ENCODE results near the gene PRMT9. TPM values are rescaled to one million over a fixed set of nuclear protein-coding genes. Genes with fewer than 3 reads are reported as not detected.

PRMT9 gene
- total RNA-seq, 1 experiment from 2014 or later = 10.5 TPM

DNA sequence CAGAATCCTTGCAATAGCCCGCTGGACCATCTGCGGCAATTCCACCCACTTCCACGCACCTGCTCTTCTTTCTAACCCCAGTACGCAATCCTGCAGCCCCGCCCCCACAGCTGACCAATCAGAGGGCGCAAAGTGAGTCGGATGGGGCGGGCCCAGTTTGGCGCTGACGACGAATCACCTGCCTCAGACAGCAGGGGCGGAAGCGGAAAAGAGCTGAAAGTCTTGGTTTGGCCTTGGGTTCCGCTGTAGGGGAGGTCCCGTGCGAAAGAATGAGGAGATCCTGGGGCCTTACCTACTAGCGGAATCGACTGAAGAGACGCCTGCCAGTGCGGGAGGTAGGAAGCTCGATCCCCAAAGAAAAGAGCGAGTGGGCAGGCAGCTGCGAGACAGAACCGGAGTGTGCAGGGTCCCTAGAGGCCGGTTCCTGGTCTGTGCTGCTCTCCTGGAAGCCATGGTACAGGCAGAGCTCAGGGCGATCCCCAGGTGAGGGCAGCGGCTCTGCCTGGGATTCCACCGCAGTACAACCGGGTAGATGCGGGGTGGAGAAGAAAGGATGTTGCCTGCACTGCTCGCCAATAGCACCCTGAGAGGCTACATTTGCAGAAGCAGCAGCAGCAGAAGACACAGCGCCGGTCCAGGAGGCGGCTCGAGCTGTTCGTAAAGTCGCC, 66.7 kb downstream of the PRMT9 start, which contains the start of gene TMEM184C:
TMEM184C (plus strand) TSS at position 225 of the 668 bp plus-strand sequence. CDS start 560 bp downstream, outside the sequence.
- Histone ChIP-seq H3K79me2 (ENCODE audit: insufficient read depth, low read length) (peaks cover 9% of the 10 kb centered on the region; the same call in 1 of the 2 replicates), H4K20me1 (ENCODE audit: control insufficient read depth, insufficient read depth, insufficient read length) (no peaks in the 10 kb centered on the region), H3K56ac (ENCODE audit: insufficient read length, low read depth, low read length) (no peak within 1 kb of the TSS), H3K4me2 (ENCODE audit: insufficient read depth, insufficient read length, low read length) (peak within 1 kb of the TSS; percentile 98), H4K5ac (ENCODE audit: insufficient read length, low read depth, low read length) (no peak within 1 kb of the TSS), H3K23me2 (ENCODE audit: insufficient read length, low read depth, low read length, poor library complexity, severe bottlenecking) (peaks cover 5% of the 10 kb centered on the region), H4K8ac (replicated peaks; ENCODE audit: insufficient read length, low read depth, low read length) (no peak within 1 kb of the TSS), H3K18ac (ENCODE audit: insufficient read length, low read depth, low read length) (peak within 1 kb of the TSS; percentile 78), H2AK5ac (ENCODE audit: insufficient read length, low read length) (no peak within 1 kb of the TSS), H2BK120ac (ENCODE audit: low read depth, low read length, poor library complexity, severe bottlenecking) (no peak within 1 kb of the TSS), H3K9me3 (ENCODE audit: control insufficient read depth, low read depth, low read length) (no peaks in the 10 kb centered on the region), H3K79me1 (ENCODE audit: insufficient read depth, low read depth, low read length, poor library complexity, severe bottlenecking) (no peaks in the 10 kb centered on the region), H4K91ac (ENCODE audit: insufficient read length, low read depth, low read length) (no peak within 1 kb of the TSS), H2BK5ac (ENCODE audit: insufficient read length, low read length) (peak within 1 kb of the TSS; percentile 35), H3K9ac (ENCODE audit: extremely low read depth, insufficient read length, low read length) (peak within 1 kb of the TSS; percentile 87), H3K4me1 (ENCODE audit: insufficient read depth, low read length) (no peaks in the 10 kb centered on the region), H2BK15ac (ENCODE audit: low read depth, low read length) (no peak within 1 kb of the TSS), H3K27ac (ENCODE audit: insufficient read length, low read depth, low read length) (peak within 1 kb of the TSS; percentile 43), H3K4ac (ENCODE audit: low read depth, low read length) (no peak within 1 kb of the TSS), H3T11ph (ENCODE audit: low read length) (no peak within 1 kb of the TSS), H2BK20ac (ENCODE audit: low read depth, low read length, poor library complexity, severe bottlenecking) (no peak within 1 kb of the TSS), H2BK12ac (ENCODE audit: insufficient read length, low read depth, low read length) (no peak within 1 kb of the TSS), H3K14ac (ENCODE audit: insufficient read depth, low read length) (peak within 1 kb of the TSS; percentile 89), H2AFZ (ENCODE audit: low read length) (no peak within 1 kb of the TSS), H3K27me3 (ENCODE audit: insufficient read depth, low read length) (no peaks in the 10 kb centered on the region), H3K23ac (ENCODE audit: insufficient read length, low read depth, low read length) (no peak within 1 kb of the TSS)
- TF ChIP-seq, protein P1, sequence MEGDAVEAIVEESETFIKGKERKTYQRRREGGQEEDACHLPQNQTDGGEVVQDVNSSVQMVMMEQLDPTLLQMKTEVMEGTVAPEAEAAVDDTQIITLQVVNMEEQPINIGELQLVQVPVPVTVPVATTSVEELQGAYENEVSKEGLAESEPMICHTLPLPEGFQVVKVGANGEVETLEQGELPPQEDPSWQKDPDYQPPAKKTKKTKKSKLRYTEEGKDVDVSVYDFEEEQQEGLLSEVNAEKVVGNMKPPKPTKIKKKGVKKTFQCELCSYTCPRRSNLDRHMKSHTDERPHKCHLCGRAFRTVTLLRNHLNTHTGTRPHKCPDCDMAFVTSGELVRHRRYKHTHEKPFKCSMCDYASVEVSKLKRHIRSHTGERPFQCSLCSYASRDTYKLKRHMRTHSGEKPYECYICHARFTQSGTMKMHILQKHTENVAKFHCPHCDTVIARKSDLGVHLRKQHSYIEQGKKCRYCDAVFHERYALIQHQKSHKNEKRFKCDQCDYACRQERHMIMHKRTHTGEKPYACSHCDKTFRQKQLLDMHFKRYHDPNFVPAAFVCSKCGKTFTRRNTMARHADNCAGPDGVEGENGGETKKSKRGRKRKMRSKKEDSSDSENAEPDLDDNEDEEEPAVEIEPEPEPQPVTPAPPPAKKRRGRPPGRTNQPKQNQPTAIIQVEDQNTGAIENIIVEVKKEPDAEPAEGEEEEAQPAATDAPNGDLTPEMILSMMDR (conservative IDR thresholded peaks at IDR 0.05) = 0 out of 3 replicates have a peak, but pooled peaks have one; percentile 12
- H3K27ac Mint-ChIP-seq = peak within 1 kb of the TSS; percentile 97 to 99 (median 99)
- no CpG with 5 or more reads among the region's 37 CpGs for WGBS (ENCODE audit: extremely low coverage, insufficient read length, low lambda C conversion rate)
- H3K9me3 Mint-ChIP-seq = no peaks in the 10 kb centered on the region
- DNase-seq = peak; percentile 97
- H3K4me3 Mint-ChIP-seq = peak within 1 kb of the TSS; percentile 92 to 97
- no peaks in the 10 kb centered on the region; the same call in 1 of the 2 replicates for H3K27me3 Mint-ChIP-seq (ENCODE audit: low read depth)
- peaks cover 7 to 17% (median 9%) of the 10 kb centered on the region in 3 experiments for H3K36me3 Mint-ChIP-seq (ENCODE audit: insufficient read depth in 1 of 3, low read depth in 3 of 3)
- peaks cover 25% of the 10 kb centered on the region in 2 experiments for H3K4me1 Mint-ChIP-seq

All from H9 (cell line).